ENCODE data around the gene EIF3L.
"Not testable (repeated sequence)": the region's sequence is repeated elsewhere in the genome, so short reads cannot be mapped to it uniquely, and the experiment has no call there.

Gene EIF3L

GRCh38 chr22:37849089-37849751 is at the start of gene EIF3L:
EIF3L (plus strand) TSS chr22:37849419; CDS start chr22:37849450, 31 bp downstream.
- DNase-seq (ENCODE audit: low spot score) = peak; percentile 86

- not testable (repeated sequence) for DNase-seq (ENCODE audit: low spot score)
Measured at GRCh38 chr22:37799979-37800378, 49.2 kb upstream of the EIF3L start.

DNA sequence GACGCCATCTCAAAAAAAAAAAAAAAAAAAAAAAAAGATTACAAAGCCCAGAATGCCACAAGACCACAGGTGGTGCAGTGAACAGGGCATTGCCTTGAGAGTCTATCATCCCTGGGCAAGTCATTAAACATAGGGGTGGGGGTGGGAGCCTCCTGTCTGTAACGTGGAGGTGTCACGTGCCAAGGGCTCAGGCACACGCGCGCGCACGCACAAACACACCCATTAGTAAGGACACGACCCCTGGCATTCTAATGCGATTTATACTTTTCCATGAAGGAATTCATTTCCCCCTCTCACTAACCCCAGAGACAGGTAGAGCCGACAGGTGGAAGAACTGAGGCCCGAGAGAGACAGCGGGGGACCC is 47.3 kb upstream of the EIF3L start:
- peak; percentile 70 for DNase-seq (ENCODE audit: low spot score)

DNA sequence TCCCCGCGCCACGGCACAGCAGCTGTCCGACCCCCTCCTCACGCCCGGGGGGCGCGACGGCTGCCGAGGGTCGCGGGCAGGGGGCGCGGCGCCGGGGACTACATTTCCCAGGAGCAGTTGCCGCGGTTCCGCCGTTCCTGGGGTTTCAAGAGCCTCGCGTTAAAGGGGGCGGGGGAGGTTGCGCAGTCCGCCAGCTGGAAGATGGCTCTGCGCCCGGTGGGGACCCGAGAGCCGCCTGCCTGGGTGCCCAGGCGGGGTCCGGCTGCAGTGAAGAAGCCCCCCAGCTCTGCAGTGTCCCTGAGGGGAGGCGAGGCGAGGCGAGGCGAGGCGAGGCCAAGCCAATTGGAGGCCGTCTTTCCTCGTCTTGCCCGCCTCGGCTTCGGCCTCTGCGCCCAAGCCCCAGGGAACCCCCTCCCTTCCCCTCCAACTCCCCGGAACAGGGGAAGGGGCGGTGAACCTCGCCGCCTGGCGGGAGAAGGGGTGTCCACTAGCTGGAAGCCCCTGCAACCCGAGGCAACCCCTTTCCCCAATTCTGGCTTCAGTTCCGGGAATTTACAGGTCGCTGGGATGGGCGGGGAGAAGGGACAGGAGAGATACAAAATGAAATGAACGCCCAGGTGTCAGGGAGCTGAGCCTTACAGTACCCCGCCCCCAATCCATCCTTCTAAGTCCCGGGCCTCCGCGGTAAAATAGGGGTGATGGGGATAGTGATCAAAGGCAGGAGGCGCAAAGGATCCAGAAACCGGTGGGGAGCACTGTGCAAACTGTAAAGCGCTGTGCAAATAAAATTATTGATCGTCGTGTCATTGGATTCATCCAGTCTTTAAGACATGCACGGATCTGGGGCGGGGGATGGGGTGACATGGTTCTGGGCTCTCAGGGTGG is 46.7 kb upstream of the EIF3L start:
- DNase-seq (ENCODE audit: low spot score) = peak; percentile 66

- no peak for DNase-seq (ENCODE audit: low spot score)
Measured at GRCh38 chr22:37803195-37803638, 46.0 kb upstream of the EIF3L start.

- no peak for DNase-seq (ENCODE audit: low spot score)
Measured at GRCh38 chr22:37803639-37804351, 45.4 kb upstream of the EIF3L start.

DNA sequence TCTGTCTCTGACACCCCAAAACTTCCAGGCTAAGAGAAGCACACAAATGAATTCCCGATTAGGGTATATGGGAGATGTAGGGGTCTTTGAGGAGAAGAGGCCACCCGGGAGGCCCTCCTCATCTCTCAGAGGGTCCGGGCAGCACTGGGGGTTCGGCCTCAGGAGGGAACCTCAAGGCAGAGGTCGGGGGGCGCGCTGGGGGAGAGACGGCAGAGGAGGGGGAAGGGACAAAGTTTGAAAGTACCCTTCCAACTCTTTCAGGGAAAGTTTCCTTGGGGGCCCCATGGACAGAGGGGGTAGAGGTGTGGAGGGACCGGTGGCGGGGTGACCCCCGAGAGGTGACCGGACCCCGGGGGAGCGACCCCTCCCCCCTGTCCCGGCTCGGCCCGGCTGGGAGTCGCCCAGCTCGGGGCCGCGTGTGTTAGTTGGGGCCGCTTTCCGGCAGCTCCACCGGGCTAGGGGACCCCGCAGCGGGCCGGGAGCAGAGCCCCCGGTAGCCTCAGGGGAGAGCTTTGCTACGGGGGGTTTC is 44.8 kb upstream of the EIF3L start:
- no peak for DNase-seq (ENCODE audit: low spot score)

GRCh38 chr22:37804881-37805809 is 44.1 kb upstream of the EIF3L start:
- DNase-seq (ENCODE audit: low spot score) = peak; percentile 82

DNA sequence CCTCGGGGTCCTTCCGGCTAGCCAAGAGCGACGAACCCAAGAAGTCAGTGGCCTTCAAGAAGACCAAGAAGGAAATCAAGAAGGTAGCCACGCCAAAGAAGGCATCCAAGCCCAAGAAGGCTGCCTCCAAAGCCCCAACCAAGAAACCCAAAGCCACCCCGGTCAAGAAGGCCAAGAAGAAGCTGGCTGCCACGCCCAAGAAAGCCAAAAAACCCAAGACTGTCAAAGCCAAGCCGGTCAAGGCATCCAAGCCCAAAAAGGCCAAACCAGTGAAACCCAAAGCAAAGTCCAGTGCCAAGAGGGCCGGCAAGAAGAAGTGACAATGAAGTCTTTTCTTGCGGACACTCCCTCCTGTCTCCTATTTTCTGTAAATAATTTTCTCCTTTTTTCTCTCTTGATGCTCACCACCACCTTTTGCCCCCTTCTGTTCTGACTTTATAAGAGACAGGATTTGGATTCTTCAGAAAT is 43.4 kb upstream of the EIF3L start:
- no peak for DNase-seq (ENCODE audit: low spot score)

DNA sequence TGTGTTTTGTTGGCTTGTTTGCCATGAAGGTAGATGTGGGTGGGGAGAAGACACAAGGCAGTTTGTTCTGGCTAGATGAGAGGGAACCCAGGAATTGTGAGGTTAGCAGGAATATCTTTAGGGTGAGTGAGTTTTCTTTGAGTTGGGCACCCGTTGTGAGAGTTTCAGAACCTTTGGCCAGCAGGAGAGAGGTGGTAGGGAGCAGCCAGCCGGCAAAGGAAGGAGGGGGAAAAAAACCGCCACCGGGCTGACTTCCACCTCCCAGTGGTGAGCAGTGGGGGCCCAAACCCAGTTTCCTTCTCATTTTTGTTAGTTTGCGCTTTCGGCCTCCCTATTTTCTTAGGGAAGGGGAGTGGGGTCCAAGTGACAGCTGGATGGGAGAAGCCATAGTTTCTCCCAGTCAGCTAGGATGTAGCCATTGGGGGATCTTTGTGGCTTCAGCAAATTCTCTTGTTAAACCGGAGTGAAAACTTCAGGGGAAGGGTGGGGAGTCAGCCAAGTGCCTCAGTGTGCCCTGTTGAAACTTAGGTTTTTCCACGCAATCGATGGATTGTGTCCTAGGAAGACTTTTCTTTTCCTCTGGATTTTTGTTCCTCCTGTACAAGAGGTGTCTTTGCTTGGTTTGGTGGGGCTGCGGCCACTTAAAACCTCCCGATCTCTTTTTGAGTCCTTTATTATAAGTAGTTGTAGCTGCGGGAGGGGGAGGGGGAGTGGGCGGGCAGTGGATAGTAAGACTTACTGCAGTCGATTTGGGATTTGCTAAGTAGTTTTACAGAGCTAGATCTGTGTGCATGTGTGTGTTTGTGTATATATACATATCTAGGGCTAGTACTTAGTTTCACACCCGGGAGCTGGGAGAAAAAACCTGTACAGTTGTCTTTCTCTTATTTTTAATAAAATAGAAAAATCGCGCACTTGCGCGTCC is 42.5 kb upstream of the EIF3L start:
- no peak for DNase-seq (ENCODE audit: low spot score)

DNA sequence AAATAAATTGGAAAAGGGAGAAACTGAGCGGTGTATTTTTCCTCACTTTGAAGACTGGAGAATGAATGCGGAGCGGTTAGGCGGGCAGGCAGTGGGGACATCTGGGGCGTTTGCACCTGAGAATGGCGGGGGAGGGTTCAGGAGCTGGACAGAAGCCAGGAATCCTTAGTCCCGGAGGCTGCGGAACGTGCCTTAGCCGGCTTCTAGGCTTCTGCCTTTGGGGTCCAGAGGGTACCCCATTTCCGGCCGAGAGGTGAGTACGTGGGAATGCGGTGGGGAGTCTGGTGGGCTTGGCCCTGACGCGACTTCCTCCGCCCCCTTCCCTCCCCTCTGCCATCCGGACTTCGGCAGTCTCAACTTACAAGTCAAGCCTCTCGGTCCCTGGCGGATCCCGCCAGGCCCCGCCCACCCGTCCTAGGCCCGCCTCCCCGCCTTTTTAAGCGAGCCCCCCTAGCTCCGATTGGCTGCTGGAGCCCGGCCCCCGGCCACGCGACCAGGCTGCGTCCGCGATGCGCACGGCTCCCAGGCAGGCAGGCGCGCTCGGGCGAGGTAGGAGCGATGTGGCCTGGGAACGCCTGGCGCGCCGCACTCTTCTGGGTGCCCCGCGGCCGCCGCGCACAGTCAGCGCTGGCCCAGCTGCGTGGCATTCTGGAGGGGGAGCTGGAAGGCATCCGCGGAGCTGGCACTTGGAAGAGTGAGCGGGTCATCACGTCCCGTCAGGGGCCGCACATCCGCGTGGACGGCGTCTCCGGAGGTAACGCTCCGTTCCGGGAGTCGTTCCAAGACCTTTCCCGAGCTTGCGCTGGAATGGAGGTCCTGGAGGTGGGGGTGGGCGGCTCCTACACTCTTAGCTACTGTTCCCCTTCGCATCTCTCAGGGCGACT is 41.6 kb upstream of the EIF3L start, which contains the start of gene GCAT:
Gene GCAT (plus strand): TSS at position 525 of the 884 bp plus-strand sequence. CDS start 34 bp downstream, at position 559.
- DNase-seq (ENCODE audit: low spot score) = peak; percentile 91

DNA sequence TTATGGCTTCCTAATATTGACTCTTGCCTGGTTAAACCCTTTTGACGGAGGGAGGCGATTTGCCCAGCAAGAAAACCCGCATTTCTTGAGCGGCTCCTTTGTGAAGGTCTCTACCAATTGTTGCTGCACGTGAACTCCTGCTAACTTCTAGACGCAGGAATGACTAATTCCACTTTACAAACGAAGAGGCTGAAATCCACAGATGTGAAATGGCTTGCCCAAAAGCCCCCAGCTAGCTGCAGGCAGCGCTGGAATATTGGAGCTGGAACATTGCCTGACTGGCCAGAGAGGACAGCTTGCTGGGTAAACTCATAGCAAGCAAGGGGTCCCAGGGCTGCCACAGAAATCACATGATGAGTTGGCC is 40.9 kb upstream of the EIF3L start:
- DNase-seq (ENCODE audit: low spot score) = peak; percentile 10

- no peak for DNase-seq (ENCODE audit: low spot score)
Measured at GRCh38 chr22:37809672-37810333, 39.4 kb upstream of the EIF3L start.

DNA sequence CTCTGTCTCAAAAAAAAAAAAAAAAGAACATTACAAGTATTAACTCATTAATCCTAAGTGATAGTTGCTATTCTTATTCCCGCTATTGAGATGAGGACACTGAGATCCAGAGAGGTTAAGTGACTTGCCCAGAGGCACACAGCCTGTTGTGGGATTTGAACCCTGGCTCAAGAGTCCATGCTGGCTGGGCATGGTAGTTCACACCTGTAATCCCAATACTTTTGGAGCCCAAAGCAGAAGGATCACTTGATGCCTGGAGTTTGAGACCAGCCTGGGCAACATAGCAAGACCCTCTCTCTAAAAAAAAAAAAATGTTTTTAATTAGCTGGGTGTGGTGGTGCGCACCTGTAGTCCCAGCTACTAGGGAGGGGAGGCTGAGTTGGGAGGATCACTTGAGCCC is 37.4 kb upstream of the EIF3L start:
- DNase-seq (ENCODE audit: low spot score) = no peak

DNA sequence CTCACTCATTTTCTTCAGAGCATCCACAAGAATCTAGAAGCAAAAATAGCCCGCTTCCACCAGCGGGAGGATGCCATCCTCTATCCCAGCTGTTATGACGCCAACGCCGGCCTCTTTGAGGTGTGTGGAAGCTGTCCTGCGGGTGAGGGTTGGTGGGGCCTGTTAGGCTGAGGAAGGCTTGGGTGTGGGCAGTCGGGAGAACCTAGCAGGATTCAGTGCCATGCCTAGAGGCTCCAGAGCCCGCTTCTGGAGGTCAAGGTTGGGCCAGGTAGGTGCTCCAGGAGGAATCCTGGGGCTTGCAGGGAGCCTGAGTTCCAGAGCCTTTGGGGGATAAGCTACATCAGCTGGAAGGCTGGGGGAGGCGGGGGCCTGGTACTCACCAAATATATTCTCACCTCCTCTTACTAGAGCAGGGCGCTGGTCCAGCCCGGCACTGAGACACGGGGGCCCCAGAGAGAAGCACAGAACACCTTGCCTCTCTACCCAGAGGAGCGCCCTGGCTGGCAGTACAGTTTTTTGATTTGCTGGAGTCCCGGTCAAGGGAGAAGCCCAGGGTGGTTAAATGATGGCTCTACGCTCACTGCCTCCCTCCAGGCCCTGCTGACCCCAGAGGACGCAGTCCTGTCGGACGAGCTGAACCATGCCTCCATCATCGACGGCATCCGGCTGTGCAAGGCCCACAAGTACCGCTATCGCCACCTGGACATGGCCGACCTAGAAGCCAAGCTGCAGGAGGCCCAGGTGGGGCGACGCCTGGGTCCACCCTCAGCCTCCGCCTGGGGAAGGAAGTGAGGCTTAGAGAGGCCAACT is 36.1 kb upstream of the EIF3L start:
- DNase-seq (ENCODE audit: low spot score) = no peak

DNA sequence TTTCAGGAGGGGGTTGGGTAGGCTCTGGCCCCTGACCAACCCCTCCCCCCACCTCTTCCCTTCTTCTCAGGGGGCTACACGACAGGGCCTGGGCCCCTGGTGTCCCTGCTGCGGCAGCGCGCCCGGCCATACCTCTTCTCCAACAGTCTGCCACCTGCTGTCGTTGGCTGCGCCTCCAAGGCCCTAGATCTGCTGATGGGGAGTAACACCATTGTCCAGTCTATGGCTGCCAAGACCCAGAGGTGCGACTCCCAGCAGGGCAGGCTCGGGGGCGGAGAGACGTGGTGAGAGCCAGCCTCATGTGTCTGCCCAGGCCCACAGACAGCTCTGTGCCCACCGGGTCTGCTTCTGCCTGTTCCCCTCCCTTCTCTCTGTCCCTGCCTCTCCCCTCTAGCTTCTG is 33.6 kb upstream of the EIF3L start:
- DNase-seq (ENCODE audit: low spot score) = no peak

GRCh38 chr22:37816543-37817180 is 32.6 kb upstream of the EIF3L start:
- DNase-seq (ENCODE audit: low spot score) = no peak

All from SW480 (cell line).